ENCODE results near the gene KLHDC8A. TPM values are rescaled to one million over a fixed set of nuclear protein-coding genes. Genes with fewer than 3 reads are reported as not detected.

Gene KLHDC8A
- total and polyA plus RNA-seq, 2 of the 13 experiments (the other 11 are each of a cell fraction or from before 2014, with no cell fraction given): not detected

DNA sequence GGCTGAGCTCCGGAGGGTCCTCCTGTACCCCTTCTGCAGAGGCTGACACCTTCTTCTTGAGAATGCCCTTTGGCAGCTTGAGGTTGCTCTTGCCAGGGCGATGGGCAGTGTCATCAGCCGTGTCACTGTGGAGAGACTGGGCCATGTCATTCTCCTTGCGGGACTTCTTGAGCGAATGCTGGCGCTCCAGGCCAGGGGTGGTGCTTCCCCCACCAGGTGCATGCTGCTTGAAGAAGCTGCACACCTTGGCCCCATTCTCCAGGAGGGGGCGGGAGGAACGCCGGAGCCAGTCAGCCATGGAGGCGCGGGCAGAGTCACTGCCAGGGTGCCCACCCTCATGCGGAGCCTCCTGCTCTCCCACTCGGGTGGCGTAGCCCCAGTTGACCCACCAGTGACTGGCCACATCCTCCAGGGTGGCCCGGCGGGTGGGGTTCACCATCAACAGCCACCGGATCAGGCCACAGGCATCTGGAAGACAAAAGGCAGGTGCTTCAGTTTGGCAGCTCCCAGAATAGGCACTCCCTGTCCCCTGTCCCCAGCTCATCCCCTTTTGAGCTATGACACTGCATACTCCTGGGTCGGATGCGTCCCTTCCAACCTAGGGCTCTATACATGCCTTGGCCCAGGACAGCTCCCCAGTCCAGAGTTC is 52.6 kb downstream of the KLHDC8A start:
- no peak overlapping the region for H3K4me3 ChIP-seq (replicated peaks in 1 of 3; ENCODE audit: insufficient read depth in 1 of 3, low read depth in 2 of 3, low read length in 3 of 3)
- WGBS (ENCODE audit: low lambda C conversion rate): 97% methylated on average over 6 of the region's 19 CpGs
- peaks cover 18 to 36% of the 10 kb centered on the region in 2 experiments; a peak in 4 of 5 replicates for H3K36me3 ChIP-seq (replicated peaks in 1 of 2; ENCODE audit: control insufficient read depth in 1 of 2, insufficient read depth in 2 of 2, low read length in 2 of 2)
- ATAC-seq: no peak
- H4K20me1 ChIP-seq (ENCODE audit: insufficient read depth, low read length): no peaks in the 10 kb centered on the region
- ChIA-PET POLR2A (interaction anchor here (1.0 kb wide), 1 partner anchor 15 kb away, joined by 3 read pairs; no protein-coding TSS in a partner anchor), CTCF (ENCODE audit: low intra/inter-chr PET ratio, low total read pairs) (no interaction called here)
- TF ChIP-seq, protein P1, sequence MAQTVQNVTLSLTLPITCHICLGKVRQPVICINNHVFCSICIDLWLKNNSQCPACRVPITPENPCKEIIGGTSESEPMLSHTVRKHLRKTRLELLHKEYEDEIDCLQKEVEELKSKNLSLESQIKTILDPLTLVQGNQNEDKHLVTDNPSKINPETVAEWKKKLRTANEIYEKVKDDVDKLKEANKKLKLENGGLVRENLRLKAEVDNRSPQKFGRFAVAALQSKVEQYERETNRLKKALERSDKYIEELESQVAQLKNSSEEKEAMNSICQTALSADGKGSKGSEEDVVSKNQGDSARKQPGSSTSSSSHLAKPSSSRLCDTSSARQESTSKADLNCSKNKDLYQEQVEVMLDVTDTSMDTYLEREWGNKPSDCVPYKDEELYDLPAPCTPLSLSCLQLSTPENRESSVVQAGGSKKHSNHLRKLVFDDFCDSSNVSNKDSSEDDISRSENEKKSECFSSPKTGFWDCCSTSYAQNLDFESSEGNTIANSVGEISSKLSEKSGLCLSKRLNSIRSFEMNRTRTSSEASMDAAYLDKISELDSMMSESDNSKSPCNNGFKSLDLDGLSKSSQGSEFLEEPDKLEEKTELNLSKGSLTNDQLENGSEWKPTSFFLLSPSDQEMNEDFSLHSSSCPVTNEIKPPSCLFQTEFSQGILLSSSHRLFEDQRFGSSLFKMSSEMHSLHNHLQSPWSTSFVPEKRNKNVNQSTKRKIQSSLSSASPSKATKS (CRISPR knock-in tag; IDR thresholded peaks at IDR 0.05): no peak
- no peak for TF ChIP-seq RORA (CRISPR knock-in tag; IDR thresholded peaks at IDR 0.05)
- no peak for TF ChIP-seq ZNF605 (CRISPR knock-in tag; IDR thresholded peaks at IDR 0.05)
- no peak for TF ChIP-seq FOXO1 (CRISPR knock-in tag; IDR thresholded peaks at IDR 0.05)
- TF ChIP-seq BHLHE40 (IDR thresholded peaks at IDR 0.05; ENCODE audit: low read length): no peak
- TF ChIP-seq, protein P2, sequence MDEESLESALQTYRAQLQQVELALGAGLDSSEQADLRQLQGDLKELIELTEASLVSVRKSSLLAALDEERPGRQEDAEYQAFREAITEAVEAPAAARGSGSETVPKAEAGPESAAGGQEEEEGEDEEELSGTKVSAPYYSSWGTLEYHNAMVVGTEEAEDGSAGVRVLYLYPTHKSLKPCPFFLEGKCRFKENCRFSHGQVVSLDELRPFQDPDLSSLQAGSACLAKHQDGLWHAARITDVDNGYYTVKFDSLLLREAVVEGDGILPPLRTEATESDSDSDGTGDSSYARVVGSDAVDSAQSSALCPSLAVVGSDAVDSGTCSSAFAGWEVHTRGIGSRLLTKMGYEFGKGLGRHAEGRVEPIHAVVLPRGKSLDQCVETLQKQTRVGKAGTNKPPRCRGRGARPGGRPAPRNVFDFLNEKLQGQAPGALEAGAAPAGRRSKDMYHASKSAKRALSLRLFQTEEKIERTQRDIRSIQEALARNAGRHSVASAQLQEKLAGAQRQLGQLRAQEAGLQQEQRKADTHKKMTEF (CRISPR knock-in tag; IDR thresholded peaks at IDR 0.05): no peak
- no peak for TF ChIP-seq ZNF7 (CRISPR knock-in tag; IDR thresholded peaks at IDR 0.05)
- TF ChIP-seq AGO1 (IDR thresholded peaks at IDR 0.05; ENCODE audit: low read depth, low read length, poor library complexity, severe bottlenecking): no peak
- TF ChIP-seq SP1 (IDR thresholded peaks at IDR 0.05): no peak
- no peak for TF ChIP-seq SP1 (CRISPR knock-in tag; IDR thresholded peaks at IDR 0.05)
- no peak for TF ChIP-seq ZFP37 (CRISPR knock-in tag; IDR thresholded peaks at IDR 0.05; ENCODE audit: borderline replicate concordance)
- no peak for TF ChIP-seq RAD21 (CRISPR knock-in tag; IDR thresholded peaks at IDR 0.05)
- no peak for TF ChIP-seq ZNF543 (CRISPR knock-in tag; IDR thresholded peaks at IDR 0.05)
- H3K79me2 ChIP-seq (ENCODE audit: insufficient read depth, low read length): no peaks in the 10 kb centered on the region
- intact Hi-C loops (cut with micrococcal nuclease; ENCODE audit: unreplicated experiment) (no loop called here), in situ Hi-C loops (cut with HindIII; ENCODE audit: extremely low pct_ligation_motif_present, low pct_unique_long_range_greater_than_20kb) (no loop called here)
- BruUV-seq (replicated peaks): no TSS peak
- no peak overlapping the region for H3K27ac ChIP-seq (ENCODE audit: extremely low read length, insufficient read depth, low read length)
- peaks cover 28% of the 10 kb centered on the region for H3K4me1 ChIP-seq (ENCODE audit: insufficient read depth, low read length)
- FAIRE-seq: no peak
- H3K9ac ChIP-seq (ENCODE audit: insufficient read depth, low read depth, low read length): no peak overlapping the region
- no peaks in the 10 kb centered on the region for H3K27me3 ChIP-seq (ENCODE audit: control insufficient read depth in 1 of 2, insufficient read depth in 2 of 2, low read length in 2 of 2)
- H3K4me2 ChIP-seq (ENCODE audit: low read depth, low read length): no peak overlapping the region
- no peak overlapping the region for H2AFZ ChIP-seq (ENCODE audit: low read length)
- DNase-seq (ENCODE audit: low spot score): no peak
- no peaks in the 10 kb centered on the region for H3K9me3 ChIP-seq (ENCODE audit: low read length)

Data from HepG2 (cell line).